BLaER1 treated with 17β-estradiol and CSF1 and Interleukin-3, amounts not matched to agents 10 nM and 100 nM (cell line): ENCODE data around the gene ADCK1.

ENCODE experiments used
- H3K27ac ChIP-seq, 11 experiments: shearing (Covaris generic); formaldehyde crosslinking; 2 replicates each; pipeline ENCODE4 v1.8.1; 2022
- H3K27me3 ChIP-seq, 11 experiments: shearing (Covaris generic); formaldehyde crosslinking; 2 replicates each; pipeline ENCODE4 v1.8.1; 2022
- H3K36me3 ChIP-seq, 11 experiments: shearing (Covaris generic); formaldehyde crosslinking; 2 replicates each; pipeline ENCODE4 v1.8.1; 2022
- H3K4me1 ChIP-seq, 10 experiments: shearing (Covaris generic); formaldehyde crosslinking; 2 replicates each; pipeline ENCODE4 v1.8.1; 2022
- H3K4me2 ChIP-seq, 11 experiments: shearing (Covaris generic); formaldehyde crosslinking; 2 replicates each; pipeline ENCODE4 v1.8.1; 2022
- H3K4me3 ChIP-seq, 10 experiments: shearing (Covaris generic); formaldehyde crosslinking; 2 replicates each; pipeline ENCODE4 v1.8.1; 2022
- H3K9ac ChIP-seq, 11 experiments: shearing (Covaris generic); formaldehyde crosslinking; 2 replicates each; pipeline ENCODE4 v1.8.1; 2022
- H3K9me3 ChIP-seq, 11 experiments: shearing (Covaris generic); formaldehyde crosslinking; replicated peaks in 1 of 11; 2 replicates each; pipeline ENCODE4 v1.8.1; 2022
- H4K20me1 ChIP-seq, 11 experiments: shearing (Covaris generic); formaldehyde crosslinking; 2 replicates each; pipeline ENCODE4 v1.8.1; 2022
- Cebpa-rat ChIP-seq, 11 experiments: shearing (Covaris generic); IDR thresholded peaks; 2 replicates each; pipeline ENCODE4 v1.8.1; 2022

Gene ADCK1

DNA sequence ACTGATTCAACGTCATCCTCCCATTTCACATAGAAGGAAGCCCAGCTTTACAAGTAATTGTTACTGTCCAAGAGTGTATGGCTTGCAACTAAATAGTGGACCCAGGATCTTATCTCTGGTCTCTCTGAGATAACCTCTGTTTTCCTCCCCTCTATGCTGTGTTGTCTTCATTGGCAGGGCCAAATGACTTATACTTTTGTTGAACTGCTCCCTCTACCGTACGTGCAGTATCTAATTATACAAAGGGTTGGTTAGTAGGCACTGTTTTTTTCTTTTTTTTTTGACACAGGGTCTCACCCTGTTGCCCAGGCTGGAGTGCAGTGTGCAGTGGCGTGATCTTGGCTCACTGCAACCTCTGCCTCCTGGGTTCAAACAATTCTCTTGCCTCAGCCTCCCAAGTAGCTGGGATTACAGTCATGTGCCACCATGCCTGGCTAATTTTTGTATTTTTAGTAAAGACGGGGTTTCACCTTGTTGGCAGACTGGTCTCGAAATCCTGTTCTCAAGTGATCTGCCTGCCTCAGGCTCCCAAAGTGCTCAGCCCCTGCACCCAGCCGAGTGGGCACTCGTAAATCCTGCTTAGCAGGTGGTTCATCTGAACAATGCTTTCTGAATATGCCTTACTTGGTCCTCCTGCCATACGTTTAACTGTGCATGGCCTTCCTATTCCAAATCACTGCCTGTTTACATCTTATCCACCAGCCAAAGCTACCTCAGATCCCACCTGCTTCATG is 162.1 kb downstream of the ADCK1 start:
- TF ChIP-seq Cebpa-rat (IDR thresholded peaks at IDR 0.05): no peak
- no peak overlapping the region for H3K9ac ChIP-seq
- peak overlapping the region in 3 of 11 experiments; percentile 8 to 19 (median 15); a peak in 2 of 22 replicates for H3K4me2 ChIP-seq
- H4K20me1 ChIP-seq: no peaks in the 10 kb centered on the region
- H3K9me3 ChIP-seq: peaks cover 5 to 23% (median 17%) of the 10 kb centered on the region in 11 experiments; a peak in 17 of 22 replicates
- no peak overlapping the region for H3K27ac ChIP-seq
- no peaks in the 10 kb centered on the region for H3K36me3 ChIP-seq
- peaks cover 0 to 52% (median 25%) of the 10 kb centered on the region in 10 experiments; a peak in 16 of 20 replicates for H3K4me1 ChIP-seq
- no peak overlapping the region for H3K4me3 ChIP-seq
- no peaks in the 10 kb centered on the region for H3K27me3 ChIP-seq

DNA sequence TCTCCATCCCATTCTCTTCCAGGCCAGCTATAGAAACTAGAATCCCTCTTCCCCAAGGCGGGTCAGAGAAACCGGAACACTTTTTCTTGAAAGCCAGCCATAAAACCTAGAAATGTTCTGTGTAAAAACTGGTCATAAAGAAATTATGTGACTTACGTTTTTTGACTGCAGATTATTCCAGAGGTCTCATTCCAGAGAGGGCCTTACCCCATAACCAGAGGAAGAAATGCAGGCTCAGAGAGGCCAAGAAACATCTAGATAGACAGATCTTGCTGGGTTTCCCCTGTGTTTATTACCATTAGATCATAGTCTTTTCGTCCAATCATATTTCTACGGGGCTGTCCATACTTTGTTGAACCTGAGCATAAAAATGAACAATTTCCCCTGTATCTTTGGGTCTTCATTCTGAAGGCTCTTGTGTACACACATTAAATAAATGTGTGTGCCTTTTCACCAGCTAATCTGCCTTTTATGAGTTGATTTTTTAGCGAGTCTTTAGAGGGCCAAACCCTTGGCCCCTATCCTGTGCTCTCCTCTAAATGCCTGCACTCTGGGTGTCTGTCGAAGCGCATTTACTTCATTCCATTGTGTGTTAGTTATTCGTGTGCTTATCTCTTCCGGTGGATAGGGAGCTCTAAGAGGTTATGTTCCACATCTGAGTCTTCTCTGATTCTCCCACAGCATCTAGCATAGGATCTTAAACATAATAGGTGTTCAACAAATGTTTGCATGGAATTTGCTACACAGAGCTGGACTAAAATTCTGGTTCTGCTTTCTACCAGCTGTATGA is 163.0 kb downstream of the ADCK1 start:
- Histone ChIP-seq H3K4me3 (no peak overlapping the region), H3K9me3 (peaks cover 5 to 23% (median 17%) of the 10 kb centered on the region in 11 experiments; a peak in 17 of 22 replicates), H3K4me1 (peaks cover 0 to 55% (median 27%) of the 10 kb centered on the region in 10 experiments; a peak in 16 of 20 replicates), H3K9ac (no peak overlapping the region), H4K20me1 (no peaks in the 10 kb centered on the region), H3K27me3 (no peaks in the 10 kb centered on the region), H3K27ac (no peak overlapping the region), H3K4me2 (peak overlapping the region in 3 of 11 experiments; percentile 8 to 19 (median 15); a peak in 1 of 22 replicates), H3K36me3 (no peaks in the 10 kb centered on the region)
- TF ChIP-seq Cebpa-rat (IDR thresholded peaks at IDR 0.05): no peak

DNA sequence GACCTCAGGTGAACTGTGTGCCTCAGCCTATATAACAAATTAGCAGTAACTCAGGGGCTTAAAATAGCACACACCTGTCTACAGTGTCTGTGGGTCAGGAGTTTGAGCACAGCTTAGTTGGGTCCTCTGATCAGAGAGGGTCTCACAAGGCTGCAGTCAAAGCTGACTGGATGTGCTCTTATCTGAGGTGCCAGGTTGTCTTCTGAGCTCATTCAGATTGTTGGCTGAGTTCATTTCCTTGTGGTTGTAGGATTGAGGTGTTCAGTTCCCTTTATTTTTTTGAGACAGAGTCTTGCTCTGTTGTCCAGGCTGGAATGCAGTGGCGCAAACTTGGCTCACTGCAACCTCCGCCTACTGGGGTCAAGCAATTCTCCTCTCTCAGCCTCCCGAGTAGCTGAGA is 164.7 kb downstream of the ADCK1 start:
- H3K27ac ChIP-seq: peak overlapping the region in 1 of 11 experiments; percentile 0; a peak in 1 of 22 replicates
- no peaks in the 10 kb centered on the region for H3K36me3 ChIP-seq
- H3K9ac ChIP-seq: no peak overlapping the region
- no peak overlapping the region for H3K4me3 ChIP-seq
- H3K9me3 ChIP-seq: peaks cover 3 to 15% (median 10%) of the 10 kb centered on the region in 11 experiments; a peak in 16 of 22 replicates
- H3K4me1 ChIP-seq: peaks cover 0 to 58% (median 27%) of the 10 kb centered on the region in 10 experiments; a peak in 16 of 20 replicates
- no peaks in the 10 kb centered on the region for H3K27me3 ChIP-seq
- no peak for TF ChIP-seq Cebpa-rat (IDR thresholded peaks at IDR 0.05)
- H3K4me2 ChIP-seq: peak overlapping the region in 9 of 11 experiments; percentile 1 to 55 (median 24); a peak in 12 of 22 replicates
- no peaks in the 10 kb centered on the region for H4K20me1 ChIP-seq

DNA sequence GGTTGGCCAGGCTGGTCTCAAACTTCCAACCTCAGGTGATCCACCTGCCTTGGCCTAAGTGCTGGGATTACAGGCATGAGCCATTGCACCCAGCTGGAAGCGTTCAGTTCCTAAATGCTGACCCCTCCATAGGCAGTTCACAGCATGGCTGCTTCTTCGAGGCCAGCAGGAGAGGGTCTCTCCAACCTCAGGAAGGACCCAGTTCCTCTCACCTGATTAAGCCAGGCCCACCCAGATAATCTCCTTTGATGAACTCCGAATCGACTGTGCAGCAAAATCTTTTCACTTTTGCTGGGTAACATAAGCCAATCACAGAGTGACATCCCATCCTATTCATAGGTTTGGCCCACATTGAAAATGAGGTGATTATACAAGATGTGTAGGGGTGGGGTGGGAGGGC is 165.1 kb downstream of the ADCK1 start:
- Histone ChIP-seq H3K36me3 (no peaks in the 10 kb centered on the region), H4K20me1 (no peaks in the 10 kb centered on the region), H3K4me3 (no peak overlapping the region), H3K4me1 (peaks cover 0 to 58% (median 27%) of the 10 kb centered on the region in 10 experiments; a peak in 16 of 20 replicates), H3K9me3 (peaks cover 0 to 12% (median 6%) of the 10 kb centered on the region in 11 experiments; a peak in 8 of 22 replicates), H3K9ac (no peak overlapping the region), H3K27me3 (no peaks in the 10 kb centered on the region), H3K27ac (peak overlapping the region in 2 of 11 experiments; percentile 0 to 18; a peak in 1 of 22 replicates), H3K4me2 (peak overlapping the region in 9 of 11 experiments; percentile 1 to 55 (median 24); a peak in 12 of 22 replicates)
- TF ChIP-seq Cebpa-rat (IDR thresholded peaks at IDR 0.05): no peak

DNA sequence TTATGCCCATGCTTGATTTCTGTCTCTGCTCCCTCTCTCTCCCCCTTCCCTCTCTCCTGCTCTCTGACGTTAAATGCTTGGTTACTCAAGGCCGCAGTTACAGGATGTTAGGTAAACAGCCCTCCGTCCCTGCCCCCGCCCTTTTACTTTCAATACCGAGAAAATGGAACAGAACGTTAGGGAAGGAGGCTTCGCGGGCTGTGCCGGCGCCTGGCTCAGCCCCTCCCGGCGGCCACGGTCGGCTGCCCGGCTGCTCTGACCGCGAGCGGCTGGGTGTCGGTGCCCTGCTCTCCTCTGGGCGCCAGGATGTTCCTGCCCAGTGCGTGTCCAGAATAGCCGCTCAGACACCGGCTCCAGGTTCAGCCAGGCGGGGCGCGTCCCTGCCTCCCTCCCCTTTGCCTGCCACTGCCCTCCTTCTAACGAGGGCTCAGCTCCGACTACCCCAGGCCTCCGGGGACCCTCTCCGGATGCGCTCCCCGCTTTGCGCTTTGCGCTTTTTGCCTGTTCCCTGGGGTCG is 166.1 kb downstream of the ADCK1 start:
- peak overlapping the region; percentile 46 to 82 (median 74); a peak in 21 of 22 replicates for H3K9ac ChIP-seq
- peak in 1 of 11 experiments; percentile 34; a peak in 1 of 22 replicates for TF ChIP-seq Cebpa-rat (IDR thresholded peaks at IDR 0.05)
- H3K27ac ChIP-seq: peak overlapping the region in 10 of 11 experiments; percentile 2 to 87 (median 79); a peak in 19 of 22 replicates
- no peaks in the 10 kb centered on the region for H4K20me1 ChIP-seq
- H3K4me1 ChIP-seq: peaks cover 0 to 58% (median 27%) of the 10 kb centered on the region in 10 experiments; a peak in 16 of 20 replicates
- peaks cover 0 to 5% (median under 1%) of the 10 kb centered on the region in 11 experiments; a peak in 5 of 22 replicates for H3K9me3 ChIP-seq
- peak overlapping the region; percentile 55 to 73 (median 58) for H3K4me3 ChIP-seq
- peak overlapping the region; percentile 73 to 99 (median 85) for H3K4me2 ChIP-seq
- H3K27me3 ChIP-seq: no peaks in the 10 kb centered on the region
- H3K36me3 ChIP-seq: no peaks in the 10 kb centered on the region

DNA sequence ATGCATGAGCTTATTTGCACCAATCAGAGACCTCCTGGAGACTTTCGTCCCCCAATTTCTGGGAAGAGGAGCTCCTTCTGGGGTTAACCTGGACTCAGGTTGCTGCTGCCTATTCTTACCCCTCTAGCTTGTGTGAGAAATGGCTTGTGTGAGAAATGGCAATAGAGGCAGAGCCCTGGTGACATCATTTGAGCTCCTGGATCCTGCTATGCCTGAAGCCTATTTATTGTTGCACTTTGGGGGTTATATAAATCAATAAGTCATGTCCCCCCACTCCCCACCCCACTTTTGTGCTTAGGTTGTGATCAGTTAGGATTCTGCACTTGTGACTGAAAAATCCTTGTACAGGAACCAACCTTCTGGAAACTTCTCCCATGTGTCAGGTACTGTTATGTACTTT is 167.2 kb downstream of the ADCK1 start:
- H3K4me2 ChIP-seq: peak overlapping the region in 9 of 11 experiments; percentile 73 to 96 (median 85); a peak in 17 of 22 replicates
- H3K36me3 ChIP-seq: no peaks in the 10 kb centered on the region
- H3K9ac ChIP-seq: no peak overlapping the region
- 0 out of 20 replicates have a peak overlapping the region, but pooled peaks of 1 of the 10 experiments have one; percentile 59 for H3K4me3 ChIP-seq
- no peaks in the 10 kb centered on the region for H3K9me3 ChIP-seq
- H4K20me1 ChIP-seq: no peaks in the 10 kb centered on the region
- no peaks in the 10 kb centered on the region for H3K27me3 ChIP-seq
- H3K27ac ChIP-seq: peak overlapping the region in 7 of 11 experiments; percentile 71 to 87 (median 79); a peak in 9 of 22 replicates
- TF ChIP-seq Cebpa-rat (IDR thresholded peaks at IDR 0.05): no peak
- H3K4me1 ChIP-seq: peaks cover 0 to 56% (median 27%) of the 10 kb centered on the region in 10 experiments; a peak in 16 of 20 replicates

DNA sequence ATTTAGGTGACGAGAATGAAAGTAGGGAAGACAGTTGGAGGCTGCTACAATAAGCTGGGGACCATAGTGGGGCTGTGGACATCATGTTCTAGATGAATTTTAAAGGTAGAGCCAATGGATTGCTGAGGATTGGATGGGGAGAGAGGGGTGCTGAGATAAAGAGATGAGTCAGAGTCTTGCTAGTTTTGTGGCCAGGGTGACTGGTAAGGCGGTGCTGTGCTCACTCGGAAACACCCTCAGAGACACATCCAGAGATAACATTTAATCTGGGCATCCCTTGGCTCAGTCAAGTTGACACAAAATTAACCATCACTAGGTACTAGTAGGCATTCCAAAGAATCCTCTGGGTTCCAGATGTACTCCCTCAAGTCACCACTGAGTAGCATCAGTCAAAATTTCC is 170.7 kb downstream of the ADCK1 start:
- H4K20me1 ChIP-seq: no peaks in the 10 kb centered on the region
- no peaks in the 10 kb centered on the region for H3K36me3 ChIP-seq
- H3K4me3 ChIP-seq: no peak overlapping the region
- no peak overlapping the region for H3K27ac ChIP-seq
- no peak for TF ChIP-seq Cebpa-rat (IDR thresholded peaks at IDR 0.05)
- no peaks in the 10 kb centered on the region for H3K27me3 ChIP-seq
- no peak overlapping the region for H3K9ac ChIP-seq
- peaks cover 0 to 30% (median 13%) of the 10 kb centered on the region in 10 experiments; a peak in 16 of 20 replicates for H3K4me1 ChIP-seq
- peak overlapping the region in 3 of 11 experiments; percentile 10 to 25 (median 18); a peak in 2 of 22 replicates for H3K4me2 ChIP-seq
- H3K9me3 ChIP-seq: no peaks in the 10 kb centered on the region

DNA sequence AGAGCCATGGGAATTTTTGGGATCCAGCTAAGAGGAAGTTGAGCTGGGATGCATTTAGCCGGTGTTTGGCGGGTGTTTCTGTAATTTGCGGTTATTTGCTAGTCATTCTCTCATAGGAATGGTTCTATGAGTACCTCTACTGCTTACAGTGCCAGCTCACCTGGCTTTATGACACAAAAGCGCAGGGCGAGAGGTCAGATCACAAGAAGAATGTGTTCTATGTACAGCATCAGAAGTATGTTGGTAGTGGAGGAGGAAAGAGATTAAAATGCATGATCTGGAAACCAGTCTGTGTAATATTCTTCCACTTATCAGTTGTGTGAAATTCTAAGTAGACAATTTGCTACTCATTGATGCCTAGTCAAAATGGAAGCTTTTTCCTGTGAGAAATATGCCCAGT is 173.3 kb downstream of the ADCK1 start:
- Histone ChIP-seq H3K4me3 (no peak overlapping the region), H4K20me1 (no peaks in the 10 kb centered on the region), H3K27me3 (no peaks in the 10 kb centered on the region), H3K36me3 (no peaks in the 10 kb centered on the region), H3K9ac (no peak overlapping the region), H3K4me1 (peaks cover 0 to 14% (median 3%) of the 10 kb centered on the region in 10 experiments; a peak in 7 of 20 replicates), H3K4me2 (no peak overlapping the region), H3K9me3 (no peaks in the 10 kb centered on the region), H3K27ac (no peak overlapping the region)
- TF ChIP-seq Cebpa-rat (IDR thresholded peaks at IDR 0.05): no peak
